Tibial artery (tissue), 4 donors: ENCODE data around the gene RHCG.

ENCODE experiments used
- DNase-seq, 2 donors: peaks; one replicate each; pipeline ENCODE4 v3.0.0-alpha.2; 2019
- H3K27ac ChIP-seq, 2 donors: fragments of 200-600 bp; sonication (generic) in 1 of 2; 1 replicate in 1 of 2; 2 replicates in 1 of 2; pipeline ENCODE4 v1.5.1; 2018 to 2019; ENCODE audit warnings: mild to moderate bottlenecking in 1 of 2
- H3K27me3 ChIP-seq, 2 donors: fragments of 200-600 bp; sonication (generic) in 1 of 2; one replicate each; pipeline versions ENCODE4 v1.5.1 to v1.6.0; 2016 to 2019
- H3K36me3 ChIP-seq, 3 donors: fragments of 200-600 bp; sonication (generic) in 2 of 3; one replicate each; pipeline ENCODE4 v1.5.1; 2016 to 2019; ENCODE audit warnings: mild to moderate bottlenecking in 2 of 3
- H3K4me1 ChIP-seq, 4 donors: fragments of 200-600 bp; sonication (generic) in 2 of 4; 1 replicate in 3 of 4; 2 replicates in 1 of 4; pipeline ENCODE4 v1.5.1; 2016 to 2019
- H3K4me3 ChIP-seq, 2 donors: fragments of 200-600 bp; sonication (generic) in 1 of 2; 1 replicate in 1 of 2; 2 replicates in 1 of 2; pipeline ENCODE4 v1.5.1; 2018 to 2019; ENCODE audit warnings: mild to moderate bottlenecking in 2 of 2
- H3K9me3 ChIP-seq, 3 donors: fragments of 200-600 bp; sonication (generic) in 1 of 3; one replicate each; pipeline ENCODE4 v1.5.1; 2016 to 2019
- CTCF ChIP-seq, 2 experiments: fragments of 200-600 bp in 1 of 2; fragments of 450-650 bp in 1 of 2; IDR thresholded peaks; one replicate each; pipeline ENCODE4 v1.5.1; 2017 to 2019; ENCODE audit warnings: antibody characterized with exemption in 2 of 2, mild to moderate bottlenecking in 1 of 2, moderate library complexity in 1 of 2
- intact Hi-C: fragments of 100-400 bp; cut with DNase I; formaldehyde crosslinking; loops from one replicate; pipeline ENCODE4 v1.15.0; 2023; ENCODE audit warnings: low total_unique reads

RHCG gene

GRCh38 chr15:89429023-89429422 is 67.4 kb downstream of the RHCG start:
- H3K27me3 ChIP-seq: peaks cover 0 to 33% of the 10 kb centered on the region in 2 donors

DNA sequence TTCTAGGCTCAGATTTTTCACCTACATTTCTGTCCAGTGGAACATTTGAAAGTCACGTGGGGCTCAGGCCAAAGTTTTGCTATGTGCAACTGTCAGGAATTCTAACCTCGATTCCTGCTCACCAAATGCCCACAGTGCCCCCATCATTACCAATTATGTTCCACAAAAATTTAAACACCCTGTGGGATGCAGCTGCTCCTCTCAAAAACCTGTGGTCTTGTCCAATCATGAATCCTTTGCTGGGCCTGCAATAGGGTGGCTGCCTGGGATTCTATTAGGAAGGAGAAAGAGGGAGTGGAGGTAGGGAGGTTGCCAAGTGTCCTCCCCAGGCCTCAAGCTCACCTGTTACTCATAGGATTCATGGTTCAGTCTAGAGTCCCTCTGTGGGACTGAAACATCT is 68.1 kb downstream of the RHCG start:
- no peaks in the 10 kb centered on the region for H3K9me3 ChIP-seq
- H3K4me1 ChIP-seq: peaks cover 0 to 11% (median 4%) of the 10 kb centered on the region in 4 donors
- TF ChIP-seq CTCF (IDR thresholded peaks at IDR 0.05): no peak
- peaks cover 0 to 32% of the 10 kb centered on the region in 2 donors for H3K27me3 ChIP-seq
- intact Hi-C loops: loop anchor here (2.0 kb wide), 1 partner anchor 69 kb away; no protein-coding TSS in a partner anchor
- no peaks in the 10 kb centered on the region for H3K36me3 ChIP-seq
- no peak for DNase-seq
- H3K27ac ChIP-seq: no peak overlapping the region
- H3K4me3 ChIP-seq: no peak overlapping the region

More at GRCh38 chr15:89429023-89429422, 67.4 kb downstream of the RHCG start:
- intact Hi-C loops: loop anchor here (2.0 kb wide), 1 partner anchor 70 kb away; no protein-coding TSS in a partner anchor
- Histone ChIP-seq H3K4me1 (peaks cover 0 to 11% (median 4%) of the 10 kb centered on the region in 4 donors), H3K4me3 (no peak overlapping the region), H3K27ac (no peak overlapping the region), H3K36me3 (no peaks in the 10 kb centered on the region), H3K9me3 (no peaks in the 10 kb centered on the region)
- TF ChIP-seq CTCF (IDR thresholded peaks at IDR 0.05): no peak
- no peak for DNase-seq

GRCh38 chr15:89426500-89426899 is 69.9 kb downstream of the RHCG start:
- intact Hi-C loops: no loop called here
- Histone ChIP-seq H3K4me3 (no peak overlapping the region), H3K4me1 (peaks cover 0 to 11% (median 4%) of the 10 kb centered on the region in 4 donors), H3K27me3 (peaks cover 0 to 41% of the 10 kb centered on the region in 2 donors), H3K9me3 (no peaks in the 10 kb centered on the region), H3K36me3 (no peaks in the 10 kb centered on the region), H3K27ac (no peak overlapping the region)
- DNase-seq: no peak
- TF ChIP-seq CTCF (IDR thresholded peaks at IDR 0.05): no peak

DNA sequence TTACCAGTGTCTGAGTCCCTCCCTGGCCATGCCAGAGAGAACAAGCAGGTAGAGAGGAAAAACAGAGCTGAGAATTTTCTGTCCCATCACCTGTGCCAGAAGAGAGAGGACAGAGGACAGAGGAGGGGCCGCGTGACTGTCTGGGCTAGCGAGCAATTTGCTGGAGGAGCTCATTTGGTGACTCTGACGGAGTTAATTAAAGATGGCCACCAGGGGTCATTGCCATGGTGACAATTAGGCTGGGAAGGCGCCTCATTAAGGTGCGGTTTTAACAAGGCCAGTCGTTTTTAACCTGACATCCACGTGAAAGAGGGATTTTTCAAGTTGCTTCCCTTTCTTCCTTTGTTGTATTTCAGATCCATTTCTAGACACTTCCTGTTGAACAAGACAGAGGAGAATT is 72.4 kb downstream of the RHCG start:
- no peak for DNase-seq
- intact Hi-C loops: no loop called here
- Histone ChIP-seq H3K27me3 (peaks cover 0 to 66% of the 10 kb centered on the region in 2 donors), H3K9me3 (no peaks in the 10 kb centered on the region), H3K27ac (no peak overlapping the region), H3K4me3 (no peak overlapping the region), H3K4me1 (no peaks in the 10 kb centered on the region), H3K36me3 (no peaks in the 10 kb centered on the region)
- TF ChIP-seq CTCF (IDR thresholded peaks at IDR 0.05): no peak
